ENCODE measurements around the gene EML3. TPM values are rescaled to one million over a fixed set of nuclear protein-coding genes. Genes with fewer than 3 reads are reported as not detected.
A peak's percentile ranks its signal among the peaks of the same experiment; 100 is the strongest.

Gene EML3
- total and polyA plus RNA-seq, 2 of the 13 experiments (the other 11 are each of a cell fraction or from before 2014, with no cell fraction given), result 10.6 to 12.3 TPM

GRCh38 chr11:62573592-62574362 is 38.8 kb downstream of the EML3 start, which contains the start of gene EEF1G (continued):
- peak; percentile 82 for TF ChIP-seq THAP9 (CRISPR knock-in tag; IDR thresholded peaks at IDR 0.05; ENCODE audit: borderline replicate concordance)
- TF ChIP-seq ZNF781 (CRISPR knock-in tag; IDR thresholded peaks at IDR 0.05; ENCODE audit: borderline replicate concordance, not compliant biosample characterization), result no peak
- TF ChIP-seq SKIL (CRISPR knock-in tag; IDR thresholded peaks at IDR 0.05; ENCODE audit: borderline replicate concordance), result no peak
- TF ChIP-seq HMG20B (CRISPR knock-in tag; conservative IDR thresholded peaks at IDR 0.05), result no peak
- no peak for TF ChIP-seq SRF (IDR thresholded peaks at IDR 0.05; ENCODE audit: low read depth, low read length)
- TF ChIP-seq TBP (CRISPR knock-in tag; IDR thresholded peaks at IDR 0.05), result no peak
- TF ChIP-seq ZNF607 (CRISPR knock-in tag; IDR thresholded peaks at IDR 0.05; ENCODE audit: borderline replicate concordance), result peak; percentile 18; the same call in 1 of the 2 replicates
- no peak for TF ChIP-seq BATF2 (CRISPR knock-in tag; IDR thresholded peaks at IDR 0.05)
- no peak for TF ChIP-seq WIZ (CRISPR knock-in tag; IDR thresholded peaks at IDR 0.05)
- TF ChIP-seq ZNF709 (CRISPR knock-in tag; IDR thresholded peaks at IDR 0.05), result no peak
- peak; percentile 75; the same call in 1 of the 2 replicates for TF ChIP-seq KMT2A (CRISPR knock-in tag; IDR thresholded peaks at IDR 0.05)
- TF ChIP-seq MTF1 (CRISPR knock-in tag; IDR thresholded peaks at IDR 0.05), result no peak
- TF ChIP-seq ZNF558 (CRISPR knock-in tag; IDR thresholded peaks at IDR 0.05; ENCODE audit: borderline replicate concordance), result peak; percentile 11; the same call in 1 of the 2 replicates
- 0 out of 2 replicates have a peak, but pooled peaks have one; percentile 44 for TF ChIP-seq HDAC2 (CRISPR knock-in tag; IDR thresholded peaks at IDR 0.05)
- TF ChIP-seq ZFX (CRISPR knock-in tag; IDR thresholded peaks at IDR 0.05; ENCODE audit: low read depth), result peak; percentile 92
- TF ChIP-seq ZSCAN25 (CRISPR knock-in tag; IDR thresholded peaks at IDR 0.05), result peak; percentile 58; the same call in 1 of the 2 replicates
- no peak; the same call in 1 of the 2 replicates for TF ChIP-seq KLF15 (CRISPR knock-in tag; IDR thresholded peaks at IDR 0.05; ENCODE audit: borderline replicate concordance)
- peak; percentile 81; the same call in 1 of the 2 replicates for TF ChIP-seq ZNF891 (CRISPR knock-in tag; IDR thresholded peaks at IDR 0.05)
- TF ChIP-seq TSC22D2 (CRISPR knock-in tag; IDR thresholded peaks at IDR 0.05; ENCODE audit: borderline replicate concordance), result no peak
- no peak for TF ChIP-seq SCMH1 (CRISPR knock-in tag; IDR thresholded peaks at IDR 0.05; ENCODE audit: borderline replicate concordance)
- TF ChIP-seq SMC3 (IDR thresholded peaks at IDR 0.05; ENCODE audit: low read length), result no peak
- no peak for TF ChIP-seq CC2D1A (CRISPR knock-in tag; IDR thresholded peaks at IDR 0.05)

Measured in HepG2 (cell line).